Inflammatory macrophage (primary cell): Measurements from ENCODE around the gene CLIC3.

Experiments used
- DNase-seq, 2 donors: peaks; one replicate each; pipeline ENCODE4 v3.0.0-alpha.2; 2020 to 2022

CLIC3 gene

GRCh38 chr9:136997830-136998234 is 1.5 kb upstream of the CLIC3 start:
- DNase-seq, result no peak

DNA sequence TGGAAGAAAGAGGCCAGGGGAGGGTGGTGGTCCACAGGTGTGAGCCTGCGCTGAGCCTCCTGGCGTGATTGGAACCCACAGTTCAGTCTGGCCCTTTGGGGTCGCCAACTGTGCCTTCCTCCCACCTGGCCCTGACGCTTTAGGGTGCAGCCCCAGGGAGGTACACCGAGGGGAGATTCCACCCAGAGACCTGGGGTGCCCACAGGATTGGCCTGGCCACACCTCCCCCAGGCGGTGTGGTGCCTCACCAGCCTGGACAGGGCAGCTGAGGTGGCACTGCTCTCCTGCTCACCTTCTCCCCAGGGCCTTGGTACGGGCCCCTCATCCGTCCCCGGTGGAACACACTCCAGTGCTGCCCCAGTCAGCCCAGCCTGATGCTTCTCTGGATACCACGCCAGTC is 1.0 kb upstream of the CLIC3 start:
- DNase-seq, result no peak

DNA sequence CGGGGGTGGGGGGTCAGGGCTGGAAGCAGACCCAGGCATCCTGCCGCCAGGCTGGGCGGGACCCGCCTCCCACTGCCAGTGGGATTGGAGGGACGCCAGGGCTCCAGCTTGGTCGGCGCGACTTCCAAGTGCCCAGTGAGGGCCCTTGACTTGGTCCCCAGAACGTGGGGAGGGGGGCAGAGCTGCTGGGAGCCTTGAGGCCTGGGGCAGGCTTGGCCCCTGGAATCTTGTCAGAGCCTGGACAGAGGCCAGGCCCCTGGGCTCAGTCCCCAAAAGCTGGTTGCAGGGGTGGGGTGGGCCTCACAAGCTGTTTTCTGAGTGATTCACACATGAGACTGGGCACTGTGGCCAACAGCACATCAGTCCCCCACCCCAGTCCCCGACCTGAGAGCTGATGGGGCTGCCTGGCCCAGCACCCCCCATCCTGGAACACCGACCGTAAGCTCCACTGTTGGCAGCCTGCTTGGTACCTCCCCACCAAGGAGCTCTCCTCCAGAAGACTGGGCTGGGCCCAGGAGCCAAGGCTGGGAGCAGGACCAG is 526 bp downstream of the CLIC3 start:
- no peak for DNase-seq

DNA sequence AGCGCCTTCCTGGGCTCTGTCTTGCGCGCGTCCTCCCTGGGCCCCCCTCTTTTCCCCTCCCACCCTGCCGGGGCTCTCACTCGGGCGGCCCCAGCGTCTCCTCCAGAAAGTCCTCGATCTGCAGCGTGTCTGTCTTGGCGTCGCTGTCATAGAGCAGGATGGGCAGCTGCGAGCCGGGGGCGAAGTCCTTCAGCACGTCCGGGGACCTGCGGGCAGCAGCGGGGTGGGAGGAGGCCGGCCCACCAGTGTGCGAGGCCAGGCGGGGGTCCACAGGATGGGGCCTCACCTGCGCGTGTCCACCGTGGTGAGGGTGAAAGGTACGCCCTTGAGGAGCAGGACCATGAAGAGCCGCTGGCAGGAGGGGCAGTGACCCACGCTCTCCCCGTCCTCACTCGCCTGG is 1.0 kb downstream of the CLIC3 start:
- DNase-seq, result no peak

DNA sequence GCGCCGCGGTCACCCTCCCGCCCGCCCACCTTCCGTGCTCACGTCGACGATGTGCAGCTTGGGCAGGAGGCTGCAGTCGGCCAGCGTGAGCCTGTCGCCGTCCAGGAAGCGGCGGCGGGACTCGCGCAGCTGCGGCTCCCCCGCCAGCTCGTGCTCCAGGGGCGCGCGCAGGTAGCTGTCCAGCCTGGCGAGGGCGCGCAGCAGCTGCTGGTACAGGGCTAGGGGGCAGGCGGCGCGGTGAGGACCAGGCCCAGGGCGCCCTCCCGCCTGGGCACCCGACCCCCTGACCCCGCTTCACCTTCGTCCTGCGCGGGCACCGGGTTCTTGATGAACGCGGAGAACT is 1.5 kb downstream of the CLIC3 start:
- DNase-seq, result no peak

- no peak for DNase-seq
These were observed 2.0 kb downstream of the CLIC3 start for GRCh38 chr9:136994180-136994887.

- DNase-seq, result no peak
These were observed 3.5 kb downstream of the CLIC3 start for GRCh38 chr9:136992819-136993369.

DNA sequence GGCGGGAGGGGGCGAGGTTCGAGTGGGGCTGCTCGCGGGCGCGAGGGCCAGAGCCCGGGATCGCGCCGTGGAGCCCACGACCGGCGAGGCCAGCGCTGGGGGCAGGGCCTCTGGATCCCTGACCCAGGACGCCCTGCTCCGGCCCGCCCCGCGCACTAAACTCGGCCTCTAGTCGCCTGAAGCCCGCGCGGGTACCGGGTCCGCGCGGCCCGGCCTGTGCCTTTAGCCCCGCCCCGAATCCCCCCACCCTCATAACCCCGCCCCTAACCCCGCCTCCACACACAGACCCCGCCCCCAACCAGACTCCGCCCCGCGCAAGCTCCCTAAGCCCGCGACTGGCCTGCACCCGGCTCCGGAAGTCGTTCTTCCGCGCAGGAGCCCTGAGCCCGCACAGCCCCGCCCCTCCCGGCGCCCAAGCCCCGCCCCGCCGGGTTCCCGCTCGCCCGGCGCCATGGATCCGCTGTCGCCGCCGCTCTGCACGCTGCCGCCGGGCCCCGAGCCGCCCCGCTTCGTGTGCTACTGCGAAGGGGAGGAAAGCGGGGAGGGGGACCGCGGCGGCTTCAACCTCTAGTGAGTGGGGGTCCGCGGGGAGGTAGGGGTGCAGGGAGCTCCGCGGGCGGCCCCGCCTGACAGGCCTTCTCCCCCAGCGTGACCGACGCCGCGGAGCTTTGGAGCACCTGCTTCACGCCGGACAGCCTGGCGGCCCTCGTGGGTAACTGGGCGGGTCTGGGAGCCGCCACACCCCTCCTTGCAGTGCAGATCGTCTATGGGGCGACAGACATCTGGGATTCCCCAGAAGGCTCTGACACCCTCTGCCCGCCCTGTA is 4.2 kb downstream of the CLIC3 start, which contains the start of gene PAXX:
PAXX (plus strand) TSS at position 430 of the 826 bp plus-strand sequence; CDS start at position 452, 22 bp downstream.
- DNase-seq, result peak; percentile 86 to 94

- DNase-seq, result no peak
These were observed 6.0 kb downstream of the CLIC3 start for GRCh38 chr9:136990242-136990911.

DNA sequence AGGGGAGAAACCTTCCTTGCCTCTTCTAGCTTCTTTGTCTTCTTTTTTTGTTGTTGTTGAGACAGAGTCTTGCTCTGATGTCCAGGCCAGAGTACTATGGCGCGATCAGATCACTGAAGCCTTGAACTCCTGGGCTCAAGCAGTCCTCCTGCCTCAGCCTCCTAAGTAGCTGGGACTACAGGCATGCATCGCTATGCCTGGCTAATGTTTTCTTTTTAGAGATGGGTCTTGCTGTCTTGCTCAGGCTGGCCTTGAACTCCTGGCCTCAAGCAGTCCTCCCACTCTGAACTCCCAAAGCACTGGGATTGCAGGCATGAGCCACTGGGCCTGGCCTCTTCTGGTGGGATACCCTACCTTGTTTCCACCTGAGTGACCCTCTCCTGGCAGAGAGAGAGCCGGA is 7.5 kb downstream of the CLIC3 start:
- DNase-seq, result no peak

DNA sequence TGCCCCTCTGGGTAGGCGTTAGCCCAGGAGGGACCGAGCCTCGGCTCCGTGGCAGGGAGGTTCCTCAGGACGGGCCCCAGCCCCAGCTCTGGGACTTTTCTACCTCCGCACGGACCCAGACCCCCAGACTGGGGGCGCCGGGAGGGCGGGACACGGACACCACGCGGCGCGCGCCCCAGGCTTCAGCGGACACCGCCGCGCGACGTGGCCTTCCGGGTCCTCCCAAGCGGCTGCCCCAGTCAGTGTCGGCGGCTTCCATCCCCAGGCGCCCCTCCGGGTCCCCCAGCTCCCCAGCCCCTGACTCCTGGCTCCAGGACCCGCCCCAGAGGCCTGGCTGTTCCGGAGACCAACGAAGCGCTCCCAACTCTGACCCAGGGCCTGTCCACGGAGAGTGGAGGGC is 10.5 kb downstream of the CLIC3 start:
- DNase-seq, result no peak

DNA sequence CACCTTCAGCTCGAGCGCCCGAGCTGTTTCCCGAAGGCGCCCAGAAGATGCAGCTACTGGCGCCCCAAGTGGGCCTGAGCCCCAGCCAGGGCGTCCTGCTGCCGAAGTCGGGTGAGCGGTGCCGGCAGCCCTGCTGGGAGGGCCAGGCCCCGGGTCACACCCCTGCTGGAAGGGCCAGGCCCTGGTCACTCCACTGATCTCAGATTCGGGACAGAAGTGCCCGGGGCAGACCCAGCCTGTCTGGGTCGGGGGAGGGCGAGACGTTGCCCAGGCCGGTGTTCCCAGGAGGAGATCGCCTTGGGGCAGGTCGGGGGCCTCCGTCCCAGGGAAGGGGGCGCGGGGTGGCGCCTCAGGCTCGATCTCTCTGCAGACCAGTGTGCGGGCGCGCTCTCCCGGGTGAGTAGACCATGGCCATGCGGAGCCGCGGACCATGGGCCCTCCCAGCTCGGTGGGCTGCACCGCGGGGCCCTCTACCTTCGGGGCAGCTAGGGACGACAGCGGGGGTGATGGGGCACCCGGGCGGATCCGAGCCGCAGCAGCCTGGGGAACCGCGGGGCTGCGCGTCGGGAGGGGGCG is 11.3 kb downstream of the CLIC3 start:
- no peak for DNase-seq

DNA sequence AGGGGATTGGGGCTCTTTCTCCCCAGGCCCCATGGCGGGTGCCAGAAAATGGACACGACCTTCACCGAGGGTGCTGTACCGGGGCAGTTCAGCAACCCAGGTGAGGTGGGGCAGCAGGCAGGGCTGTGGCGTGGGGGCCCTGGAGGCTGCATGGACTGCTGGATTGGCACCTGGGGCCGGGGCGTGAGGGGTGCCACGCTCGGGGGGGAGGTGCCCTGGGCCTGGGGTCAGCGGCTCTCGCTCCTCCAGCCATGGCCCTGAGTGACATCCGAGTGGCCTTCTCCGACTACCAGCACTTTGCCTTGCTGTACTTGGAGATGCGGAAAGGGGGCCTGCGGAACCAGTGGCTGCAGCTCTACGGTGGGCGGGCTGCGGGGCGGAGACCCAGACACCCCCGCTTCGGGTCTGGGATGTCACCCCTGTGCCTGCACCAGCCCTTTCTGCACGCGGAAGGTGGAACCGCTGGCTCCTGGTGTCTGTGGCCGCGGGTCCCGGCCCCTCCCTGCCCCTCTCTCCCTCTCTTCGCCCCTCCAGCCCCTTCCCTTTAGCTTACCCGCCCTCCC is 11.8 kb downstream of the CLIC3 start:
- no peak for DNase-seq

GRCh38 chr9:136983656-136984314 is 12.6 kb downstream of the CLIC3 start:
- no peak for DNase-seq

DNA sequence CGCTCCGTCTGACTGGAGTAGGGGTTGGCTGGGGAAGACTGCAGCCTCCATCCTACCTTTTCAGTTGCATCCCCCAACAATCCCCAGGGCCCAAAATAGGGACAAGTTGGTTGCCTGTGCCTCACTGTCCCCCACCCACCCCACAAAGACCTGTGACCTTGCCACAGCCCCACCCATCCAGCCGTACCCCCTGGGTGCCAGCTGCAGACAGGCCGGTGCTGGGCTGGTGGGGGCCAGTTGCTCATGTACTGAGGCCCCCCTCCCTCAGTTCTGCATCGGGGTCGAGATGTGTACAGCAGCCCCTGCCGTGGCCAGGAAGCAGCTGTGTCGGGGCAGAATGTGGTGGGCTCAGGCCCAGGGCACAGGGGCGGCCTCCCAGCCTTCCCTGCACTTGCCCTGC is 13.2 kb downstream of the CLIC3 start:
- no peak for DNase-seq

GRCh38 chr9:136982232-136983051 is 13.9 kb downstream of the CLIC3 start, which contains the start of gene LCNL1:
TSS of gene LCNL1 (plus strand) at chr9:136982993. CDS start at chr9:136983587, 594 bp downstream.
- DNase-seq, result no peak

DNA sequence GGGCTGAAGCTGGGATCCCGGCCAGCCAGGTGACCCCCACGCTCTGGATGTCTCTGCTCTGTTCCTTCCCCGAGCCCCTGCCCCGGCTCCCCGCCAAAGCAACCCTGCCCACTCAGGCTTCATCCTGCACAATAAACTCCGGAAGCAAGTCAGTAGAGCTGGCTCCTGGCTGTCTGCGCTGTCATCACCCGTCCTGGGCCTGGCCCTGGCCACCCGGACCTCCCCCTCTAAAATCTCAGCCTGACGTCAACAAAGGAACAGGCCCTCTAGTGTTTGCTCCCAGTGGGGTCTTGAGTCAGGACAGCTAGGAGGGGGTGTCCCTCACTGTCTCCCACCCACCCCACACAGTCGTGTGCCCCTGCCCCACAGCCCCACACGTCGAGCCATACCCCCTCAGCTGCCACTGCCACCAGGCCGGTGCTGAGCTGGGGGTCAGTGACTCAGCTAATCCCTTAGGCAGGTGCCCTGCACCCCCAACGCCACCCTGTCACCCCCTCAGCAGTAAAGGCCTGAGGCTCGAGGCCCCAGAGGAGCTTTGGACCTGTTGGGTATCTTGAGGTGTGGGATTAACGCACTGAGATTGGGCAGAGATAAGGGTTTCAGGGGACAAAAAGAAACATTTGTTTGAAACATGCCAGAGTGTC is 14.7 kb downstream of the CLIC3 start:
- no peak for DNase-seq

- no peak for DNase-seq
These were observed 15.5 kb downstream of the CLIC3 start for GRCh38 chr9:136980669-136981478.
